ENCODE results near the gene TTC7B. TPM values are rescaled to one million over a fixed set of nuclear protein-coding genes. Genes with fewer than 3 reads are reported as not detected.

The TTC7B gene
- total and polyA plus RNA-seq, 2 donors (not counting 1 experiment from before 2014, with no cell fraction given): 18.8 to 37.5 TPM

- Histone ChIP-seq H3K9ac (ENCODE audit: insufficient read depth, low read length) (no peak overlapping the region), H3K27ac (ENCODE audit: insufficient read depth, low read length) (no peak overlapping the region)
- no peak for DNase-seq (ENCODE audit: low read depth in 2 of 2)
Observed at GRCh38 chr14:90559811-90560492, 256.3 kb downstream of the TTC7B start.

GRCh38 chr14:90558983-90559590 lies 257.1 kb downstream of the TTC7B start:
- Histone ChIP-seq H3K9ac (ENCODE audit: insufficient read depth, low read length) (no peak overlapping the region), H3K4me2 (ENCODE audit: extremely low read depth, insufficient read depth, low read length) (no peak overlapping the region), H3K27ac (ENCODE audit: insufficient read depth, low read length) (no peak overlapping the region), H2AFZ (ENCODE audit: low read length) (no peak overlapping the region), H3K27me3 (ENCODE audit: control insufficient read depth, insufficient read depth, low read length) (no peaks in the 10 kb centered on the region), H3K4me3 (replicated peaks in 1 of 4; ENCODE audit: control extremely low read depth in 1 of 4, insufficient read depth in 1 of 4, low read depth in 3 of 4, low read length in 4 of 4) (no peak overlapping the region), H3K4me1 (ENCODE audit: control insufficient read depth, extremely low read depth, insufficient read depth, low read length) (no peaks in the 10 kb centered on the region), H3K36me3 (ENCODE audit: control insufficient read depth, insufficient read depth, low read length) (no peaks in the 10 kb centered on the region), H4K20me1 (ENCODE audit: control insufficient read depth, extremely low read depth, insufficient read depth, low read length) (no peaks in the 10 kb centered on the region), H3K79me2 (ENCODE audit: control insufficient read depth, insufficient read depth, low read length) (no peaks in the 10 kb centered on the region), H3K9me3 (ENCODE audit: control insufficient read depth, insufficient read depth, low read depth, low read length) (no peaks in the 10 kb centered on the region)
- DNase-seq (ENCODE audit: low read depth in 2 of 2): no peak
- TF ChIP-seq EZH2 (IDR thresholded peaks at IDR 0.05; ENCODE audit: low read length, missing control alignments) (no peak), CTCF (conservative IDR thresholded peaks at IDR 0.05 in 1 of 2, IDR thresholded peaks at IDR 0.05 in 1 of 2; ENCODE audit: low read depth in 1 of 2, low read length in 2 of 2) (no peak)

More at GRCh38 chr14:90559811-90560492, 256.3 kb downstream of the TTC7B start:
- TF ChIP-seq EZH2 (IDR thresholded peaks at IDR 0.05; ENCODE audit: low read length, missing control alignments) (no peak), CTCF (conservative IDR thresholded peaks at IDR 0.05 in 1 of 2, IDR thresholded peaks at IDR 0.05 in 1 of 2; ENCODE audit: low read depth in 1 of 2, low read length in 2 of 2) (no peak)
- Histone ChIP-seq H4K20me1 (ENCODE audit: control insufficient read depth, extremely low read depth, insufficient read depth, low read length) (no peaks in the 10 kb centered on the region), H3K4me3 (replicated peaks in 1 of 4; ENCODE audit: control extremely low read depth in 1 of 4, insufficient read depth in 1 of 4, low read depth in 3 of 4, low read length in 4 of 4) (no peak overlapping the region), H3K27me3 (ENCODE audit: control insufficient read depth, insufficient read depth, low read length) (no peaks in the 10 kb centered on the region), H2AFZ (ENCODE audit: low read length) (no peak overlapping the region), H3K9me3 (ENCODE audit: control insufficient read depth, insufficient read depth, low read depth, low read length) (no peaks in the 10 kb centered on the region), H3K36me3 (ENCODE audit: control insufficient read depth, insufficient read depth, low read length) (no peaks in the 10 kb centered on the region), H3K4me2 (ENCODE audit: extremely low read depth, insufficient read depth, low read length) (no peak overlapping the region), H3K79me2 (ENCODE audit: control insufficient read depth, insufficient read depth, low read length) (no peaks in the 10 kb centered on the region), H3K4me1 (ENCODE audit: control insufficient read depth, extremely low read depth, insufficient read depth, low read length) (no peaks in the 10 kb centered on the region)

- TF ChIP-seq CTCF (conservative IDR thresholded peaks at IDR 0.05 in 1 of 2, IDR thresholded peaks at IDR 0.05 in 1 of 2; ENCODE audit: low read depth in 1 of 2, low read length in 2 of 2) (no peak), EZH2 (IDR thresholded peaks at IDR 0.05; ENCODE audit: low read length, missing control alignments) (no peak)
- Histone ChIP-seq H3K4me3 (replicated peaks in 1 of 4; ENCODE audit: control extremely low read depth in 1 of 4, insufficient read depth in 1 of 4, low read depth in 3 of 4, low read length in 4 of 4) (no peak overlapping the region), H4K20me1 (ENCODE audit: control insufficient read depth, extremely low read depth, insufficient read depth, low read length) (no peaks in the 10 kb centered on the region), H2AFZ (ENCODE audit: low read length) (no peak overlapping the region), H3K27me3 (ENCODE audit: control insufficient read depth, insufficient read depth, low read length) (no peaks in the 10 kb centered on the region), H3K79me2 (ENCODE audit: control insufficient read depth, insufficient read depth, low read length) (no peaks in the 10 kb centered on the region), H3K36me3 (ENCODE audit: control insufficient read depth, insufficient read depth, low read length) (no peaks in the 10 kb centered on the region), H3K27ac (ENCODE audit: insufficient read depth, low read length) (no peak overlapping the region), H3K9ac (ENCODE audit: insufficient read depth, low read length) (no peak overlapping the region), H3K4me2 (ENCODE audit: extremely low read depth, insufficient read depth, low read length) (no peak overlapping the region), H3K9me3 (ENCODE audit: control insufficient read depth, insufficient read depth, low read depth, low read length) (no peaks in the 10 kb centered on the region), H3K4me1 (ENCODE audit: control insufficient read depth, extremely low read depth, insufficient read depth, low read length) (no peaks in the 10 kb centered on the region)
- DNase-seq (ENCODE audit: low read depth in 2 of 2): no peak
Observed at GRCh38 chr14:90558041-90558982, 257.9 kb downstream of the TTC7B start.

All from fibroblast of lung (primary cell).